ENCODE results near the gene ZNF581.

The ZNF581 gene

DNA sequence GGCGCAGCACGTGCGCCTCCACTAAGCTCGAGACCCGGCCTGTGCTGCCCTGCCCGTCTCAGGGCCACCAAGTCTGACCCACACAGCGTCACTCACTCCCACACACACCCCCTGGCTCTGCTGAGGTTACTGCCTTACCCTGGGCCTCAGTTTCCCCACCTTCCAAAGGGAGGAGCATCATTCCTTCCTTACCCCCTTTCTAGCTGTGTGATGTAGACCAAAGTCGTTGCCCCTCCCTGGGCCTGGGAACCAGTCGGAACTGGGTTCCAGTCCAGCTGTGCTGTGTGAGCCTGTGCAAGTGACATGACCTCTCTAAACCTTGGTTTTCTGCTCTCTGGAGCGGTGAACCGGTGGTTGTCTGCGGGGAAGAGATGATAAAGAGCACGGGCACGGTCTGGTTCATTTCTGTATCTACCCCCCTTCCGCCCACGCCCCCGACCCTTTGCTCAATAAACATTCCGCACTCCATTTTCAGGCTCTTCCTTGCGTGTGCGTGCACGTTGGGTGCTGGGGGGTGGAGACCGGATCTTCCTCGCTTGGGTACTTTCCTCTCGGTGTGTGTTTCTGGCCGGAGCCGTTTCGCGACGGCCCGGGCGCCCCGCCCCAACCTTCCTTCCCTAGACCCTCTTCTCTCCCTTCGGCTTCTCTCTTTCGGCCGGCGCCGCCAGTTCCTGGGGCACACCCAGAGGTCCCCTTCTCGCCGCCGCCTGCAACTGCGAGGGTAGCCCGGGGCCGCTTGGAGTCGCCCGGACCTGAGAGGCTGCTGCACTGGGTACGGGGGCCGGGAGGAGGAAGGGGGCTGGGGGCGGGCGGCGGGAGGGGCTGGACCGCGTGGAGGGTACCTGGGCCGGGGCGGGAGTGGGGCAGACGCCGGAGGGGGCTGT is at the start of gene ZNF581 (continued):
- TF ChIP-seq GLIS1 (tag by site-specific recombination; IDR thresholded peaks at IDR 0.05): no peak; the same call in 1 of the 2 replicates
- peak; percentile 100 for TF ChIP-seq KLF8 (tag by site-specific recombination; IDR thresholded peaks at IDR 0.05)
- TF ChIP-seq ZNF488 (tag by site-specific recombination; IDR thresholded peaks at IDR 0.05): no peak
- peak; percentile 61 for TF ChIP-seq EGR2 (tag by site-specific recombination; IDR thresholded peaks at IDR 0.05; ENCODE audit: low read depth)
- TF ChIP-seq ZNF707 (tag by site-specific recombination; IDR thresholded peaks at IDR 0.05): no peak
- peak; percentile 95 for TF ChIP-seq ZNF341 (tag by site-specific recombination; IDR thresholded peaks at IDR 0.05; ENCODE audit: low read depth)
- TF ChIP-seq KLF10 (tag by site-specific recombination; IDR thresholded peaks at IDR 0.05): peak; percentile 83
- 0 out of 2 replicates have a peak, but pooled peaks have one; percentile 16 for TF ChIP-seq ZNF223 (tag by site-specific recombination; IDR thresholded peaks at IDR 0.05)
- TF ChIP-seq ZNF184 (tag by site-specific recombination; IDR thresholded peaks at IDR 0.05): no peak
- TF ChIP-seq ZNF626 (tag by site-specific recombination; IDR thresholded peaks at IDR 0.05): no peak
- no peak for TF ChIP-seq ZFP3 (tag by site-specific recombination; IDR thresholded peaks at IDR 0.05; ENCODE audit: low read depth)
- 0 out of 2 replicates have a peak, but pooled peaks have one; percentile 12 for TF ChIP-seq ZNF23 (tag by site-specific recombination; IDR thresholded peaks at IDR 0.05; ENCODE audit: borderline replicate concordance)
- TF ChIP-seq ZNF132 (tag by site-specific recombination; IDR thresholded peaks at IDR 0.05; ENCODE audit: borderline replicate concordance): no peak
- TF ChIP-seq ZNF677 (tag by site-specific recombination; IDR thresholded peaks at IDR 0.05): no peak
- no peak for TF ChIP-seq ZNF560 (tag by site-specific recombination; IDR thresholded peaks at IDR 0.05; ENCODE audit: borderline replicate concordance)
- TF ChIP-seq, protein P1, sequence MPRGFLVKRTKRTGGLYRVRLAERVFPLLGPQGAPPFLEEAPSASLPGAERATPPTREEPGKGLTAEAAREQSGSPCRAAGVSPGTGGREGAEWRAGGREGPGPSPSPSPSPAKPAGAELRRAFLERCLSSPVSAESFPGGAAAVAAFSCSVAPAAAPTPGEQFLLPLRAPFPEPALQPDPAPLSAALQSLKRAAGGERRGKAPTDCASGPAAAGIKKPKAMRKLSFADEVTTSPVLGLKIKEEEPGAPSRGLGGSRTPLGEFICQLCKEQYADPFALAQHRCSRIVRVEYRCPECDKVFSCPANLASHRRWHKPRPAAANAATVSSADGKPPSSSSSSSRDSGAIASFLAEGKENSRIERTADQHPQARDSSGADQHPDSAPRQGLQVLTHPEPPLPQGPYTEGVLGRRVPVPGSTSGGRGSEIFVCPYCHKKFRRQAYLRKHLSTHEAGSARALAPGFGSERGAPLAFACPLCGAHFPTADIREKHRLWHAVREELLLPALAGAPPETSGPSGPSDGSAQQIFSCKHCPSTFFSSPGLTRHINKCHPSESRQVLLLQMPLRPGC (tag by site-specific recombination; IDR thresholded peaks at IDR 0.05): peak; percentile 49; the same call in 1 of the 2 replicates
- no peak for TF ChIP-seq ZNF48 (tag by site-specific recombination; IDR thresholded peaks at IDR 0.05)
- no peak for TF ChIP-seq GLI2 (tag by site-specific recombination; IDR thresholded peaks at IDR 0.05; ENCODE audit: borderline replicate concordance, low read depth)
- TF ChIP-seq TCF7L2 (IDR thresholded peaks at IDR 0.05; ENCODE audit: borderline replicate concordance, low read depth, low read length): no peak
- TF ChIP-seq, protein P2, sequence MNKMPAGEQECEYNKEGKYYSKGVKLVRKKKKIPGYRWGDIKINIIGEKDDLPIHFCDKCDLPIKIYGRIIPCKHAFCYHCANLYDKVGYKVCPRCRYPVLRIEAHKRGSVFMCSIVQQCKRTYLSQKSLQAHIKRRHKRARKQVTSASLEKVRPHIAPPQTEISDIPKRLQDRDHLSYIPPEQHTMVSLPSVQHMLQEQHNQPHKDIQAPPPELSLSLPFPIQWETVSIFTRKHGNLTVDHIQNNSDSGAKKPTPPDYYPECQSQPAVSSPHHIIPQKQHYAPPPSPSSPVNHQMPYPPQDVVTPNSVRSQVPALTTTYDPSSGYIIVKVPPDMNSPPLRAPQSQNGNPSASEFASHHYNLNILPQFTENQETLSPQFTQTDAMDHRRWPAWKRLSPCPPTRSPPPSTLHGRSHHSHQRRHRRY (tag by site-specific recombination; IDR thresholded peaks at IDR 0.05): no peak
- peak; percentile 97 for TF ChIP-seq ZBTB7A (tag by site-specific recombination; IDR thresholded peaks at IDR 0.05; ENCODE audit: low read depth)
- TF ChIP-seq GFI1B (tag by site-specific recombination; IDR thresholded peaks at IDR 0.05): no peak
- no peak for TF ChIP-seq ZNF266 (tag by site-specific recombination; IDR thresholded peaks at IDR 0.05; ENCODE audit: low read depth)
- TF ChIP-seq ZIC2 (tag by site-specific recombination; IDR thresholded peaks at IDR 0.05): no peak
- peak; percentile 100 for TF ChIP-seq KLF16 (tag by site-specific recombination; IDR thresholded peaks at IDR 0.05)
- TF ChIP-seq ZNF214 (tag by site-specific recombination; IDR thresholded peaks at IDR 0.05; ENCODE audit: borderline replicate concordance): no peak
- TF ChIP-seq MYNN (tag by site-specific recombination; IDR thresholded peaks at IDR 0.05; ENCODE audit: borderline replicate concordance): no peak
- TF ChIP-seq OSR2 (tag by site-specific recombination; IDR thresholded peaks at IDR 0.05): 0 out of 2 replicates have a peak, but pooled peaks have one; percentile 14
- 0 out of 2 replicates have a peak, but pooled peaks have one; percentile 87 for TF ChIP-seq ZNF561 (tag by site-specific recombination; IDR thresholded peaks at IDR 0.05; ENCODE audit: borderline replicate concordance)
- peak; percentile 79 for TF ChIP-seq ZEB2 (tag by site-specific recombination; IDR thresholded peaks at IDR 0.05)
- TF ChIP-seq ZNF19 (tag by site-specific recombination; IDR thresholded peaks at IDR 0.05; ENCODE audit: low read depth): no peak
- no peak for TF ChIP-seq ZNF280C (tag by site-specific recombination; IDR thresholded peaks at IDR 0.05)
- no peak for TF ChIP-seq ZNF311 (tag by site-specific recombination; IDR thresholded peaks at IDR 0.05; ENCODE audit: borderline replicate concordance)
- peak; percentile 76 for TF ChIP-seq YY1 (tag by site-specific recombination; IDR thresholded peaks at IDR 0.05)
- TF ChIP-seq ZNF600 (tag by site-specific recombination; IDR thresholded peaks at IDR 0.05): peak; percentile 91
